PC-3 (cell line): ENCODE measurements around the gene USP30. TPM values are rescaled to one million over a fixed set of nuclear protein-coding genes. Genes with fewer than 3 reads are reported as not detected.

Experiments used
- ATAC-seq: fragments of 200-7000 bp; cut with Tn5 transposase; 2 replicates; pipeline ENCODE4 v1.9.1; 2020; ENCODE audit warnings: mild to moderate bottlenecking, moderate library complexity
- BruUV-seq: library from RNA; stranded (reverse); fragments of 400-500 nt; replicated peaks from 2 replicates; lab custom pipeline; 2021; lab: Mats Ljungman, UMichigan
- CTCF ChIA-PET: fragments of 300-600 bp; sonication (Branson Sonifier 250); formaldehyde crosslinking; loops from one replicate; lab custom pipeline; 2022; ENCODE audit warnings: antibody characterized with exemption; lab: Charles Lee
- POLR2A ChIA-PET: fragments of 300-600 bp; sonication (Branson Sonifier 250); formaldehyde crosslinking; loops from one replicate; lab custom pipeline; 2022; ENCODE audit warnings: antibody characterized with exemption; ENCODE audit not compliant: unreplicated experiment; lab: Charles Lee
- DNase-seq: peaks from one replicate; pipeline ENCODE4 v3.0.0-alpha.2; 2015
- H2AFZ ChIP-seq: fragments of 300-600 bp; sonication (generic); 2 replicates; pipeline ENCODE4 v1.6.0; 2016; ENCODE audit warnings: antibody characterized with exemption, low read length
- H3F3A ChIP-seq: fragments of 300-600 bp; sonication (generic); one replicate; pipeline ENCODE4 v1.6.0; 2017; ENCODE audit warnings: antibody characterized with exemption, low read length, control low read depth, mild to moderate bottlenecking; ENCODE audit not compliant: unreplicated experiment
- H3K27ac ChIP-seq: fragments of 300-600 bp; sonication (generic); 2 replicates; pipeline ENCODE4 v1.5.1; 2016; ENCODE audit warnings: mild to moderate bottlenecking, low read length
- H3K27me3 ChIP-seq: fragments of 300-600 bp; sonication (generic); 2 replicates; pipeline ENCODE4 v1.6.1; 2016; ENCODE audit warnings: low read length, mixed read lengths
- H3K36me3 ChIP-seq: fragments of 300-600 bp; sonication (generic); 2 replicates; pipeline ENCODE4 v1.6.1; 2016; ENCODE audit warnings: low read depth, mixed run types, low read length, mixed read lengths
- H3K4me1 ChIP-seq: fragments of 300-600 bp; sonication (generic); 2 replicates; pipeline ENCODE4 v1.5.1; 2016; ENCODE audit warnings: low read length; ENCODE audit not compliant: insufficient read depth
- H3K4me2 ChIP-seq: fragments of 300-600 bp; sonication (generic); 2 replicates; pipeline ENCODE4 v1.6.0; 2016; ENCODE audit warnings: low read length
- H3K4me3 ChIP-seq: fragments of 300-600 bp; sonication (generic); 2 replicates; pipeline ENCODE4 v1.5.1; 2016; ENCODE audit warnings: mild to moderate bottlenecking, low read length, mixed read lengths
- H3K79me2 ChIP-seq: fragments of 300-600 bp; sonication (generic); 2 replicates; pipeline ENCODE4 v1.6.1; 2017; ENCODE audit warnings: low read length, mixed read lengths
- H3K9ac ChIP-seq: fragments of 300-600 bp; sonication (generic); 2 replicates; pipeline ENCODE4 v1.6.0; 2016; ENCODE audit warnings: mild to moderate bottlenecking, low read length
- H3K9me2 ChIP-seq: fragments of 300-600 bp; sonication (generic); replicated peaks from 2 replicates; pipeline ENCODE4 v1.6.1; 2016; ENCODE audit warnings: mixed run types, low read length, mixed read lengths
- H3K9me3 ChIP-seq: fragments of 300-600 bp; sonication (generic); 2 replicates; pipeline ENCODE4 v1.6.1; 2016; ENCODE audit warnings: low read length, mixed read lengths
- H4K20me1 ChIP-seq: fragments of 300-600 bp; sonication (generic); 2 replicates; pipeline ENCODE4 v1.6.1; 2016; ENCODE audit warnings: low read length, mixed read lengths
- CTCF ChIP-seq: fragments of 300-600 bp; sonication (generic); conservative IDR thresholded peaks from 2 replicates; pipeline ENCODE4 v1.5.1; 2017; ENCODE audit warnings: antibody characterized with exemption, low read depth, mild to moderate bottlenecking, low read length
- EZH2 ChIP-seq: fragments of 300-600 bp; sonication (generic); IDR thresholded peaks from one replicate; pipeline ENCODE4 v1.6.1; 2017; ENCODE audit warnings: antibody characterized with exemption, mild to moderate bottlenecking, low read length; ENCODE audit not compliant: unreplicated experiment
- EZH2phosphoT487 ChIP-seq: fragments of 300-600 bp; sonication (generic); IDR thresholded peaks from 2 replicates; pipeline ENCODE4 v1.6.1; 2018; ENCODE audit warnings: mild to moderate bottlenecking, antibody characterized with exemption, low read length, borderline replicate concordance
- intact Hi-C: fragments of 100-400 bp; cut with micrococcal nuclease; formaldehyde crosslinking; loops from 2 replicates; pipeline ENCODE4 v1.9.0; 2023
- total RNA-seq: library from RNA; depleted of rRNA; stranded (reverse); fragments of >200 nt; gene quantifications from 2 replicates; pipeline ENCODE4 v1.2.3, GENCODE V29; 2014

The USP30 gene
- total RNA-seq, 1 experiment from 2014 or later = 13.6 TPM

- no peak overlapping the region for H3K27ac ChIP-seq
- H3K9me3 ChIP-seq = no peaks in the 10 kb centered on the region
- H3F3A ChIP-seq = no peaks in the 10 kb centered on the region
- intact Hi-C loops = no loop called here
- no peak for DNase-seq
- ChIA-PET CTCF (no interaction called here), POLR2A (interaction anchor here (0.6 kb wide), 1 partner anchor 12 kb away, joined by 3 read pairs; no protein-coding TSS in a partner anchor)
- H3K9me2 ChIP-seq = no peaks in the 10 kb centered on the region
- no TSS peak for BruUV-seq
- no peak overlapping the region for H3K9ac ChIP-seq
- H4K20me1 ChIP-seq = peaks cover 22% of the 10 kb centered on the region
- H3K4me2 ChIP-seq = no peak overlapping the region
- H2AFZ ChIP-seq = no peak overlapping the region
- no peak overlapping the region for H3K4me3 ChIP-seq
- H3K4me1 ChIP-seq = peaks cover 7% of the 10 kb centered on the region; the same call in 1 of the 2 replicates
- no peak for TF ChIP-seq CTCF
- no peak for TF ChIP-seq EZH2
- no peak for TF ChIP-seq EZH2phosphoT487
- peaks cover 28% of the 10 kb centered on the region for H3K79me2 ChIP-seq
- H3K36me3 ChIP-seq = peaks cover 42% of the 10 kb centered on the region
- H3K27me3 ChIP-seq = no peaks in the 10 kb centered on the region
- ATAC-seq = no peak
Observed at GRCh38 chr12:109100741-109101140, 48.4 kb downstream of the USP30 start.

- no peaks in the 10 kb centered on the region for H3K9me3 ChIP-seq
- no peak for DNase-seq
- CTCF ChIA-PET = no interaction called here
Observed at GRCh38 chr12:109102491-109102890, 50.1 kb downstream of the USP30 start.

GRCh38 chr12:109105176-109105575, 52.8 kb downstream of the USP30 start:
- peaks cover 7% of the 10 kb centered on the region for H3K79me2 ChIP-seq
- no peaks in the 10 kb centered on the region for H3K27me3 ChIP-seq
- H3K4me1 ChIP-seq = no peaks in the 10 kb centered on the region
- no peak for TF ChIP-seq EZH2phosphoT487
- no peak for TF ChIP-seq EZH2
- no peak for TF ChIP-seq CTCF
- H2AFZ ChIP-seq = no peak overlapping the region
- H3K4me3 ChIP-seq = no peak overlapping the region
- ChIA-PET CTCF (no interaction called here), POLR2A (no interaction called here)
- no peak overlapping the region for H3K4me2 ChIP-seq
- no peaks in the 10 kb centered on the region for H3F3A ChIP-seq
- no peaks in the 10 kb centered on the region for H3K9me3 ChIP-seq
- no TSS peak for BruUV-seq
- DNase-seq (no peak), ATAC-seq (no peak)
- no peak overlapping the region for H3K27ac ChIP-seq
- H3K9me2 ChIP-seq = no peaks in the 10 kb centered on the region
- H3K9ac ChIP-seq = no peak overlapping the region
- H4K20me1 ChIP-seq = peaks cover 14% of the 10 kb centered on the region
- intact Hi-C loops = no loop called here
- peaks cover 55% of the 10 kb centered on the region for H3K36me3 ChIP-seq

More at GRCh38 chr12:109102491-109102890, 50.1 kb downstream of the USP30 start:
- H3K9me2 ChIP-seq = no peaks in the 10 kb centered on the region
- H2AFZ ChIP-seq = no peak overlapping the region
- no peak overlapping the region for H3K4me2 ChIP-seq
- no peak overlapping the region for H3K4me3 ChIP-seq
- POLR2A ChIA-PET = no interaction called here
- H3K79me2 ChIP-seq = peaks cover 28% of the 10 kb centered on the region
- no TSS peak for BruUV-seq
- H4K20me1 ChIP-seq = peaks cover 22% of the 10 kb centered on the region
- H3K4me1 ChIP-seq = peaks cover 3% of the 10 kb centered on the region; the same call in 1 of the 2 replicates
- no peak for ATAC-seq
- no peak for TF ChIP-seq EZH2
- H3K27me3 ChIP-seq = no peaks in the 10 kb centered on the region
- intact Hi-C loops = no loop called here
- no peaks in the 10 kb centered on the region for H3F3A ChIP-seq
- peaks cover 49% of the 10 kb centered on the region for H3K36me3 ChIP-seq
- H3K9ac ChIP-seq = no peak overlapping the region
- no peak overlapping the region for H3K27ac ChIP-seq
